Ureter (tissue), 1 donor: ENCODE measurements around the gene SLC17A8. TPM values are rescaled to one million over a fixed set of nuclear protein-coding genes. Genes with fewer than 3 reads are reported as not detected.
"Not testable (repeated sequence)": the region's sequence is repeated elsewhere in the genome, so short reads cannot be mapped to it uniquely, and the experiment has no call there.

ENCODE experiments used
- DNase-seq: peaks from one replicate; pipeline ENCODE4 v3.0.0-alpha.2; 2020; ENCODE audit warnings: low spot score
- total RNA-seq: library from RNA; stranded (reverse); gene quantifications from one replicate; pipeline ENCODE4 v1.2.4, GENCODE V29; 2023
- donor health status: DM: yes; HTN: yes; CAD: no.

SLC17A8 gene
- total RNA-seq, 1 donor from 2014 or later: 0.34 TPM

- no peak for DNase-seq
Observed at GRCh38 chr12:100427078-100427477, 70.2 kb downstream of the SLC17A8 start.

GRCh38 chr12:100430251-100430650 is 73.4 kb downstream of the SLC17A8 start:
- not testable (repeated sequence) for DNase-seq

DNA sequence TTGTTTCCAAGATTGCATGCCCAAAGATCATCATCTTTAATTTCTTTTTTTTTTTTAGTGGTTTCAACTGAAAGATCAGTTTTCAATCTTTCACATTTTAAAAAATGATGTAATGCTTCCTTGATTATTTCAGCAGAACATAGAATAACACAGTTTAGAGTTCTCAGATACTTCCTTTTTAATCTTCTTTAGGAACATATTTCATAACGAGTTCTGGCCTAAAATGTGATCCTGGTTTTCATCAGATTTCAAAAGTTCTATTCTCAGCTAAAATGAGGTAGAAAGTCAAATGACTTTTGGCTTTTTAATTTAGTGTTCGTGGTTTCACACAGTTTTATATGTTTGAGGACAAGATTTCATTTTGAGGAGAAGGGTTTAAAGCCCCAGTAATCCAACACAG is 76.8 kb downstream of the SLC17A8 start:
- DNase-seq: no peak

DNA sequence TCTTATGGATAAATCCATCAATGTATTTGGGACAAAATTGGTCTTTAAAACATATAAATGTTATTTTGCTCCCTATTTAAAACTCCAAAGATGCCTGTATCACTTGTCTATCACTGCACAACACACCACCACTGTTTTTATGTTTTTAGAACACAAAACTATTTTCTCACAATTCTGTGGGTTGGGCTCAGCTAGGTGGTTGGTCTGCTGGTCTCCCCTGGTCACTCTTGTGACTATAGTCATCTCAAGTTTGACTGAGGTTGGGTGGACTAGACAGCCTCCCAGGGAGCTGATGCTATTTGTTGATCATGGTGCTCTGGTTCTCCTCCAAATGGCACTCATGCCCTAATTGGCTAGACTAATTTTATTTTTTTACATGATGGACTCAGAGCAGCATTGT is 77.3 kb downstream of the SLC17A8 start:
- DNase-seq: no peak

- no peak for DNase-seq
Observed at GRCh38 chr12:100435957-100436356, 79.1 kb downstream of the SLC17A8 start.

DNA sequence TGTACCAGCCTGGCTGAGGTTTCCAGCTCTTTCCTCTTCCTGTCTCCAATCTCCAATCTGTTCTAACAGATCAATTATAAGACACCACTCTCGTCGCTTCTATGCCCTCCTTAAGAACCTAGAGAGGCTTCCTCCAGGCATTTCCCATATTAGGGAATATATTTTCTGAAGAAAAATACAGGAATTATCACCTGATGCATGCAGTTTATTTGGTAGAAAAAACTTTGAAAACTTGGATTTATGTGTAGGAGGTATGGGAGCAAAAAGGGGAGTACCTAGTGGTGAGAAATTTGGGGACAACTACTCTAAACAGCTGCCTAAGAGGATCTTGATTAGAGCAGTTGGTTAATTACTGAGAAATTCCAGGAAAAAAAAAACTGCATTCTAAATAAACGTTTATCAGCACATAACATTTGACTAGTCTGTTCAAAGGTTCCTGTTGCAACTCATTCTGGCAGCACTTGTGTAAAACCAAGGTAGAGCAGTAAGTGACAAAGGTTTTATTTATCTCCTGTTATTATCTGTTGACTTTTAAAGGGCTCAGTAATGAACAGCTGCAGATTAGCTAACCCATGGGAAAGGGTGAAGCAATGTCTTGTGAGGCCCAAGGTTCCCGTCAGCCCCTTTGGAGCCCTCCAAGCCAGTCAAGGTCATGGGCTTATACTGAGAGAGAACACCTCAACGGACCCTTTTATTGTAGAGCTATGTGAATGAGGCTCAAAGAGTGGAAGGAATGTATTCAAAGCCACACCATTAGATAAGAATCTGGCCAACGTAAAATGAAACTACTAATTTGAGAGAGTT is 80.4 kb downstream of the SLC17A8 start:
- no peak for DNase-seq

DNA sequence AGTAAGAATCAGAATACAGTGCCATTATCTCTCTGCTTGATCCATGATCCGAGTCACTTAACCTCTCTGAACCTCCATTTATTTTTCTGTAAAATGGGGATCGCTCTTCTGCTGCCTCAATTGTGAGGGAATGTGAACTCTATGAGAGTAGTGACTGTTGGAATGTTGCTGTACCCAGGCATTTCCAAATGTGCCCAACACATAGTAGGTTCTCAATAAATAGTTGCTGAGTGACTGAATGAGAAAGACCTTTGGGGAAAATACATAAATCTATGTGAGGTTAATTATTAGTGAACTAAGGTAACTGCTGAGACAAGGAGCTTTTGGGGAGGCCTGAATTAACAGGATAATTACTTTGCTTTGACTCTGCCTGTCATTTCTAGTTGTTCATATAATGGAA is 82.9 kb downstream of the SLC17A8 start:
- DNase-seq: no peak

DNA sequence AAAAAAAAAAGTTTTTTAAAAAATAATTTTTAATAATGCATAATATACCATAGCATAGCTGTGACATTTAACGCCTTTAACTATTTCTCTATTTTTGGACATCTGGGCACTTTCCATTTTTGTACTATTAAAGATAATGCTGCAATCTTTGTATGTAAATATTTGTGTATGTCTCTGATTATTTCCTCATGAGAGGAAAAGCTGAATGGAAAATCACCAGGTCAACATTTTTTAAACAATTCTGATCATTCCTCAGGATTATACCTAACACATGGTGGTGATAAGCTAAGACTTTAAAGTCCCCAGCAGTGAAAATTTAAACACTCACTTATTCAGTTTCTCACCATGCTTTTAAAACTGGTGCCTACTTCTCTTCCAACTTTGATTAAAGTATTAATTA is 85.5 kb downstream of the SLC17A8 start:
- DNase-seq: no peak

- no peak for DNase-seq
Observed at GRCh38 chr12:100443434-100443833, 86.6 kb downstream of the SLC17A8 start.

DNA sequence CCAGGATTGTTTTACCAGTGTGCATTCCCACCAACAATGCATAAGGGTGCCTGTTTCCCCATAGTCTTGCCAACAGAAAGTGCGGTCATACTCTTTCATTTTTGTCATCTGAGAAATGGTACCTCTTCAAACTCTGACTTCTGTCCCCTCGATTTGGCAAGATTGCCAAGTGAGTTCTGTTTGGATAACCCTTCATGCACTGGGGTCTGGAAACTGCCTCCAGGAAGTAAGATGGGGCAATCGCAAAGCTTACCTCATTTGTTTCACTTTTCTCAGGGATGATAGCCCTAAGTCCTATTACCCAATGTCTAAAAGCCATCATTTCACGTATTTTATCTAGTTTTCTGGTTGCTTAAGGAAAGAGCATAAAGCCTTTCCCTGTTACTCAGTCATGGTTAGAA is 88.2 kb downstream of the SLC17A8 start:
- DNase-seq: no peak

GRCh38 chr12:100447381-100447780 is 90.5 kb downstream of the SLC17A8 start:
- DNase-seq: no peak

DNA sequence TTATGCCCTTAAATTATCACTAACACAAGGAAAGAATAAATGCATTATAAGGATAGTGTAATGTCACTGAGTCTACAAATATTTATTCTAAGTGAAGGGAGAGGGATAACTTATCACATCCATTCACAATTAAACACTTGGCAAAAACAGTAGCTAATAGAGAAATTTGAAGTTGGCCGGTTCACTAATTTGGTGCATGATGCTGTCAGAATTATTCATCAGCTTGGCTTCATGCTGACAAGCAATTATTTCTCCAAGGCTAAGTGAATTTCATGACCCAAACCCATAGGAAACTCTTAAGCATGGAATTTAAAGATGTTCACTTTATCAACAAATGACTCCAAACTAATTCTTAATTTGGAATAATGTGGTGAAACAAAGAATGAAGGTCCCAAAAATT is 91.8 kb downstream of the SLC17A8 start:
- no peak for DNase-seq

- DNase-seq: no peak
Observed at GRCh38 chr12:100450735-100451134, 93.9 kb downstream of the SLC17A8 start.

DNA sequence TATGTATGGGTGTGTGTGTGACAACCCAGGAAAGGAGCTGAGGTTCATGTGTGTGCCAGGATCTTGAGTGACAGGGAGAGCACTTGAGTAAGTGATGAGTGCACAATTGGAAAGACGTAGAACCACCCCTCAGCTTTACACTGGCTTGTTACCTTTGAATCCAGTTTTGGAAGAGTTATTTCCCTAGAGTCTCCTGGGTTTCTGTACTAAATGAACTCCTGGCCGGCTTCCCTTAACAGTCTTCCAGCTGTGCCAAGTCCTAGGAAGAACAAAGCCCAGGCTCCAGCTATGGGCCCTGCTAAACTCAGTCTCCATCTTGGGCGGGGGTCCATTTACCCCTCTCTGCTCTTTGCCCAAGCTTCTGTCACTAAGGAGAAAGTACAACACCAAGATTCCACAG is 97.1 kb downstream of the SLC17A8 start:
- DNase-seq: no peak

- no peak for DNase-seq
Observed at GRCh38 chr12:100455896-100456295, 99.0 kb downstream of the SLC17A8 start.

DNA sequence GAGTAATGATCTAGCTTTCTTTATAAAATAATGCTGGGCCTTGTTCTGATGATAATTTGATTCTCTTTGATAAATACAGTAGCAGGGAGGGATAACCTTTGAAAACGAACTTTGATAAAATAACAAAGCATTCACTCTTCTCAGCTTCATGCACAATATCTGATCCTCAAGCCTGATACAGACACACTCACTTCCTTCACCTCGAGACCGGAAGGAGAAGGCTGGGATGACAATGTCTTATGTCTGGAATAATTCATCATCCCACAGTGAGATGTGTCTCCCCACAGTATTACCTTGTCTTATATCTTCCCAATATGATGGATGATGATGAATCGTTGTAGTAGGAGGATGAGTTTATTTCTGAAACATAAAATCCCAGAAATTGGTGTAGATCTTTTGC is 101.3 kb downstream of the SLC17A8 start:
- DNase-seq: no peak

GRCh38 chr12:100460702-100461101 is 103.8 kb downstream of the SLC17A8 start:
- DNase-seq: no peak

DNA sequence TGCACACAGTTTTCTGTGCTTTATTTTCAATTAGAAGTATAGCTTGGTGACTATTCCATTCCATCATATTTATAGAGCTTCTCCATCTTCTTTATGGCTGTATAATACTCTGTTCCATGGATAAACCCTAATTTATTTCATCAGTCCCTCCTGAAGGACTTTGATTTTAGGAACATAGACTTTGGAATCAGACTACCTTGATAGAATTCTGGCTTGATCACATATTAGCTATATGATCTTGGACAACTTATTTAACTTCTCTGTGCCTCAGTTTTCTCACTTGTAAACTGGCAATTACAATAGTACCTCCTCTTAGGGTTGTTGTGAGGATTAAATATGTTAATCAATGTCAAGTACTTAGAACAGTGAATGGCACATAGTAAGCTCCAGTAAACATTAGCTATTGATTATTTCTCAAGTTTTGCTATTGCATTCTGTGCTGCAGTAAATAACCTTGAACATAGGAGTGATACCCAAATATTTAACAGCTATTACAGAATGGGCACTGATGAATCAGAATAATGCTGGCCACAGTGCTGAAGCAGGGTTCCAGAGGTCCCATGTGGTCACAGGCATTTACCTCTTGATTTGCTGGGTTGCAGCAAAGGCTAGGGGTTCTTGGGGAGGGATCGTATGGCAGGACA is 104.6 kb downstream of the SLC17A8 start:
- no peak for DNase-seq

- DNase-seq: no peak
Observed at GRCh38 chr12:100463661-100464060, 106.8 kb downstream of the SLC17A8 start.

DNA sequence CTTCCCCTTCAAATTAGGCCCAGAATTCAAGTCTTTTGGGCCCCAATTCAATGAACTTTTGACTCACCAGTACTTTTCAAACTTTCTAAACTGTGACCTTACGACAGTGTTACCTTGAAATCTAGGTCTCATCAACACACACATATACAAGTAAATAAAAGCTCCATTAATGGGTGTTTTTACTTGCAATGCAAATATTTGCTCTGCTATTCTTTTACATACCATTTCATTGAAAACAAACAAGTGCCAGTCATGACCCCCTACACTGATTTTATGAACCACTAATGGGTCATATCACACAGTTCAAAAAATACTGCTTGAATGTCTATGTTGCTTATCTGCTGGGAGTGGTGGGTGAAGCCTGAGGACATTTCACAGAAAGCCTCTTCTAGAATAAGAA is 107.7 kb downstream of the SLC17A8 start:
- DNase-seq: no peak

- no peak for DNase-seq
Observed at GRCh38 chr12:100468126-100468525, 111.3 kb downstream of the SLC17A8 start.
